Skin of body (tissue), 3 donors: ENCODE data around the gene HOXA4. TPM values are rescaled to one million over a fixed set of nuclear protein-coding genes. Genes with fewer than 3 reads are reported as not detected.

Experiments
- DNase-seq: peaks from one replicate; lab custom pipeline; 2025; lab: John Stamatoyannopoulos, UW
- small RNA-seq: library from RNA; depleted of rRNA; stranded (forward); fragments of <200 nt; gene quantifications from one replicate; pipeline ENCODE3, GENCODE V24; 2014; ENCODE audit warnings: low replicate concordance
- total RNA-seq: library from RNA; depleted of rRNA; stranded (reverse); fragments of >200 nt; gene quantifications from one replicate; pipeline ENCODE4 v1.2.3, GENCODE V29; 2014

Gene HOXA4
- total RNA-seq, 1 donor from 2014 or later = 0.69 TPM

DNA sequence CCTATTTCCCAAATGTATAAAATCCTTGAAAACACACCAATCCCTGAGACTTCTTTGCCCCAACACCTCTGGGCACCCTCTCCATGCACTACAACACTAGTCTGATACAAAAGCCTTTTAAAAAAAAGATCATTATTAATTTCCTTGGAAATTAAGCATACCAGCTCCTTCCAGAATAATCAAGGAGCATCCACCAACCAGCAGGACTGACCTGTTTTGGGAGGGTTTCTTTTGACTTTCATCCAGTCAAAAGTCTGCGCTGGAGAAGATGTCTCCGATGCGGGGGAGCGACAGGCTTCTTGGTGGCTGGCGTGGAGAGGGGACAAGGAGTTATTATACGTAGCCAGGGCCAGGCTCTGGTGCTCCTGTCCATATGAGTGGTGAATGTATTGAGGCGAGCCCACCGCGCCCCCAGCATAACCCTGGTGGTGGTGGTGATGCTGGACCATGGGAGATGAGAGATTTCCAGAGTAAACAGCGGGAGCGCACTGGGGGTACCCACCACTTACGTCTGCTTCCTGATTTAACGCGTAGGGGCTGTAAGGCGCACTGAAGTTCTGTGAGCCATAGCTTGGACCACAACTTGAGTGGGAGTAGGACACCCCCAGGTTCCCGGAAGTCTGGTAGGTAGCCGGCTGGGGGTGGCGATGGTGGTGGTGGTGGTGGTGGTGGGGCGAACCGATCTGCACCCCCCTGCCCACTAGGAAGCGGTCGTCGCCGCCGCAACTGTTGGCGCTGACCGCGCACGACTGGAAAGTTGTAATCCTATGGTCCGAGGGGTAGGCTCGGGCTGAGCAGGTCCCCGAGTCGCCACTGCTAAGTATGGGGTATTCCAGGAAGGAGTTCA is 35.3 kb downstream of the HOXA4 start:
- DNase-seq = no peak

DNA sequence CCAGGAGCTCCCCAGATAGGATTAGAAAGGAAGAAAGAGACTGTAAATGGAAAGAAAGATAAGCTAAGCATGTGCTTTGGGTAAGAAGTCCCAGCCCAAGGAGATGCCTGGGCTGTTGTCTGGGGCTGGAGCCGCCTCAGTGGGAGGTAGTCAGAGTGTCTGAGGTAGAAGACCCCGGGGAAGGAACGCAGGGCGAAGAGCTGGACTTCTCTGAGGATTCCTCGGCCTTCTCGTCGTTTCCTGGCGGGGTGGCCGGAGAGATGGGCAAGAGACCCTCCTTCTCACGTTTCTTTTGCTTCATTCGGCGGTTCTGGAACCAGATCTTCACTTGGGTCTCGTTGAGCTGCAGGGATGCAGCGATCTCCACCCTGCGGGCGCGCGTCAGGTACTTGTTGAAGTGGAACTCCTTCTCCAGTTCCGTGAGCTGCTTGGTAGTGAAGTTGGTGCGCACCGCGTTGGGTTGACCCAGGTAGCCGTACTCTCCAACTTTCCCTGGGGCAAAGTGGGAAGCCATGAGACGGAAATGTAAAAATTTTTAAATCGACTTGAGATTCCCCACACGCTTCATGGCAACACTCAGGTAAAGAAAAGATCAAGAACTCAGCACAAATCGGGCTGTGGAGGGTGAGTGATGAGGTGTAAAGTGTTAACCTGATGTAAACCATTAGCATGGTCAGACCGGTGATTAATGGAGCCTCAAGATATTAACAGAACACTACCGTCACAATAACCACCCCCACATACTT is 36.1 kb downstream of the HOXA4 start:
- DNase-seq = no peak

DNA sequence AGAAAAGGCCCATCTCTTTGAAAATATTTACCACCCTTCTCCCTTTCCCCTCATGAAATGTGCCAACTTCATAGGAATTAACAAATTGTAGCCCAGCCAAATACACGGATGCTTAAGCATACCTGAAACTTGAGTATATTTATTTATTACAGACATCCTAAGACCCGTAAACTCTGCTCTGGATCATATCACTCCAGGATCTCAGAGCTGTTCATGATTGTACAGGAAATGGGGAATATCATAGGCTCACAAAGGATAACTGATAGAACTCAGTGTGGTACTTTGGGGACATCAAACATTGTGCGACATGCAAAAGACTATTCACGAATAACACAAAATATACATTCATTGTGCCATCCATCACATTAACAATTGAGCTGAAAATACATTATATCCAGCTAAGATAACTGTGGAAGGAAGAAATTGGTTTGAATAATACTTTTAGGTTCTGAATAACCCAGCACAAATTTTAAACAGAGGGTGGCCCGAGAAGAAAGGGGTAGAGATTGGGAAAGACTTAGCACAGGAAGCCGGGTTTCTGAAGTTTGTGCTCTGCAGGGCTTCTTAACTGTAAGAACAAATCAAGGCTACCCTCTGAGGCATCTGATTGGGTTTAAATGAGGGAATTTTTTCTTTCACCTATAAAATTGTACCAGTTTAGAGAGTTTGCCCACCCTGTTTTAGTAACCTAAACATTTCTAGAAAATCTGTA is 37.2 kb downstream of the HOXA4 start:
- no peak for DNase-seq

DNA sequence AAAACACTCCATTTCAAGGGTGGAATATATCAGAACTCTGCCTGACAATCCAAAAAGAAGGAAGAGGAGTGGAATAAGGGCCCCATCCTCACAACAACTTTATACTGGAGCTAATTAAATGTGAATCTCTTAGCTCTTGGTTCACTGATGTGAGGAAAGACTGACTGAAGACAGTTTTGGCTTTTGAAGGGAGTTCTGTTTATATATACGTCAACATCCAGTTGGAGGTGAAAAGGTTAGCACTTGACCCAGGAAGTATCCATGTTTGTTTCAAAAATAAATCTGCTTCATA is 37.8 kb downstream of the HOXA4 start:
- no peak for DNase-seq

DNA sequence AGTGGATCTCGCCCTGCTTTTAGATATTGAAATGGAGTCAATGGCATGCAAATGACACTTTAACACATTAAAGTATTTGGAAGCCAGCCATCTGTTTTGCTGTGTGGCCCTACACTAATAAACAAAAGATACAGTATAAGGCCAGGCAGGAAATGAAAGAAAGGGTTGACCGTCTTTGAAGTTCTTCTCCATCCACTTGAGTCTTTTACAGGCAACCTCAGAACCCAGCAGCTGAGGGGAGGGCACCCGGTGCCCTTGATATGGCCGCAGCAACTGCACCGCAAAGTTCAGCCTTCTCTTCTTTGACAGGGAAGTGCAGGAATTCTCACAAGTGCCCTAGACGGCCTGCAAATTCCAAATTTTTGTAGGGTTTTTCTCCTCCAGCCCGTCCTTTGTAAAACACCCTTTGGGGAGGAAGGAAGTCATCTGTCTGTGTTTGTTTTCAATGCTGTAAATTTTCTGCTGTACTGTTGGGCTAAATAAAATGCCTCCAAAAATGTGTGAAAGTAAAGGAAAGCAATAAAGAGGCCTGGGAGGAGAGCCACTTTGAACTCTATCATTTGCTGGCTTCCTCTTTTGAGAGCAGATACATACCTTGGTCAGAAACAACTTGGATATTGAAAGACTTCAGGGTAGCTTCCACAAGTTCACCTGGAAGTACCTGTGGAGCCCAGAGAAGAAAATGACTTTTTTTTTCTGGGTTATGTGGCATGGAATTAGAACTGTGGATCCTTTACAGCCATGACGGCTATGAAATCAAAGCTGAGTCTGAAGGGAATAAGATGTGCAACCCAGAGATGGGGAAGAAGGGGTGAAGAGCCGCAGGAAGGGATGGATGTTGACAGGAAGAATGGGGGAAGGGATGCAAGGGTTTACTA is 38.4 kb downstream of the HOXA4 start:
- DNase-seq = no peak

DNA sequence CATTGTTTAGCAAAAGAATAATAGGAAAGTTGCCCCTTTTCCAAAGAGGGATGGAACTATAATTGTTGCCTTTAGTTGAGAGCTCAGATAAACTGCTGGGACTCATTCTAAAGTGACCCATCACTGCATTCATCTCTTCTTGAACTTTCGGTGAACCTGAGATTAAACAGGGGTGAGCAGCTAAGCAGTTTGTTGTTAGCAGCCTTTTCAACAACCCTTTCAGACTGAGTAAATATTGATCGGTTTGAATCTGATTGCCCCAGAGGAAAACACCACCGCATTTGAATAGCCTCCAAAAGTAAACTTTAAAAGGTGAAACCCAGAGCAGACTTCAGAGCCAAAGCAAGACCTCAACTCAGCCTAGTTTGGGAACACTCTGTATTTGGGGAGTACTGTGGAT is 39.5 kb downstream of the HOXA4 start:
- no peak for DNase-seq

DNA sequence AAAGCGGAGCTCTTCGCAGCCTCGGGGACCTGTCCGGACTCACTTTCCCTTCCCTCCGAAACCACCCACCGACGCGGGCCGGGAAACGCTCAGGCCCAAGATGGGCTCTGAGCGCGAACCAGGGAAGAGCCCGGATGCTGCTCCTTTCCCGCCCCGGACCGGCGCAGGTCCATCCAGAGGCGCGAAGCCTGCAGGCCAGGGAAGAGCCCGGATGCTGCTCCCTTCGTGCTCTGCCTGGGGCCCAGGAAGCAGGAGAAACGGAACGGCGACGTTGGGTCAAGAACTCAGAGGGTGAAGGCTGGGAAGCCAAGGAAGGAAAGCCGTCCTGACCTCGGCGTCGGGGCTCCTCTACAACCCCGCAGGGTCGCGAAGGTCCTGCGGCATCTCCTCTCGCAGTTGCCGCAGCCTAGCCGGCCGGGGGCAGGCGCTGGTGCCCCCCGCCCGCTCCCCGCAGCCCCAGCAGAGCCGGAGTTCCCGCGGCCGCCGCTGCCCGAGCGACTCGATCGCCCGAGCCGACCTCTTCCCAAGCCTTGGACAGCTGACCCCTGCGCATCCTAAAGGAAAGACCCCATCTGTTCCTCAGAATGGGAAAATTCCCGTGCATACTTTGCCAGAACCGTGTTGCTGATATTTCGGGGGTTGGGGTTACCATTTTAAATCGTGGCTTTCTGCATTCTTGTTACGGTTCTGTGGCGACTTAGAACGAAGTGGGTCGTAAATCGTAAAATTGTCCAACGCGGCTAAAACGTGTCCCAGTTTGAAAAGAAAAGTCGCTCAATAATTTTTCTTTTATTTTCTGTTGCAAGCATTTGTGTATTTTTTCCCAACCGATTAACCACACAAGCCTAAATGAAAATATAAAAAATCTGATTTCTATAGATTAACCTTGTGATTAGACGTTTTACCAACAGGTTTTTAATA is 42.3 kb downstream of the HOXA4 start:
- no peak for DNase-seq

DNA sequence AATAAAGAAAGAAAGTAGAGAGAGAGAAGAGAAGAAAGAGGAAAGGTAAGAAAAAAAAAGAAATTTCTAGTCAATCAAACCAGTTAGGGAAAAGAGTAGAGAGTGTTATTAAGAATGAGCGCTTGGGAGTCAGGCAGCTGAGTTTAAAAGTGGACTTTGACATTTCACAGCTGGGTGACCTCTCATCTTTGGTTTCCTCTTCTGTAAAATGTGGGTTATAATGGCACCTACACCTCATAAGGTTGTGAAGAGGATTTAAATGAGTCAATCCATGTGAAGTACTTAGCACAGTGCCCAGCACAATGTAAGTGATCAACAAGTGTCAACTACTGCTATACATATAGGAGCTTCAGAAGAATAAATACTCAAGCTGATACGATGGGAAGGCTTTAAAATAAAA is 46.9 kb downstream of the HOXA4 start:
- DNase-seq = no peak

DNA sequence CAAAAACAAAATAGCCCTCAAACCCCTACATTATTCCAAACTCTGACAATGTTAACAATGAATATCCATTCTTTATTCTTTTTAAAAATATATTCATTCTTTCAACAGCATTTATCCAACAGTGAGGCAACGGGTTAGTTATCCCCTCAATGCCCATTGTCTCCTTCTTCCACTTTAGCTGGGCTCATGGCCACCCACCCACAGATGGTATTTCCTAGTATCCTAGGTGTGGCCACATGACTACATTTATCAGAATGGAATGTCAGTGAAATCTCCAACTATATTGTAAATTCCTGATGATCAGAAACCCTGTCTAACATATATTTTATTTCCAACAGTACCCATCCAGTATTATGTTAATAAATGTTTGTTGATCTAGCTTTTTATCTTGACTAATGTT is 48.4 kb downstream of the HOXA4 start:
- no peak for DNase-seq

DNA sequence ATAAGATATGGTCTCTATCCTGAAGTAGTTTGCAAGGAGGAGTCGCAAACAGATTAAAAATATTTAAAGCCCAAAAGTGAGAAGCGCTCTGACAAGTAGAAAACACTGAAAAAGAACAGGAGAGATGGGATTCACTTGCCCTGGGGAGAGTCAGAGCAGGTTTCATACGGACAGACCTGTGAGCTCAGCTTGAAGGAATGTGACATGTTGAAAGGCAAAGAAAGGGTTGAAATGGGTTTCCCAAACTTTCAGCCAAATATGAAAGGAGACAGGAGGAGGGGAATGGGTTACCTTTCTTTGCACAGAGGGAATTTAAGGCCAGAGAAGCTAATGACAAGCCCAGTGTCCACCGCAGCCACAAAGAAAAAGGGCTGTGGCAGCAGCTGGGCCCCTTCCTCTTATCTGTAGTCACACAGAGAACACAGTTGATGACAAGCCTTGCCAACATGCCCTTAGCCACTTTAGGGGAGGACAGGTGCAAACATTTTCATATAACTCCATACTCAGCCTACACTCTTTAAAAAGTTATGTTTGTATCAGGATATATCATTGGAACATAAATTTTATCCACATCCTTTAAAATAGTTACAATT is 49.6 kb downstream of the HOXA4 start:
- DNase-seq = no peak

DNA sequence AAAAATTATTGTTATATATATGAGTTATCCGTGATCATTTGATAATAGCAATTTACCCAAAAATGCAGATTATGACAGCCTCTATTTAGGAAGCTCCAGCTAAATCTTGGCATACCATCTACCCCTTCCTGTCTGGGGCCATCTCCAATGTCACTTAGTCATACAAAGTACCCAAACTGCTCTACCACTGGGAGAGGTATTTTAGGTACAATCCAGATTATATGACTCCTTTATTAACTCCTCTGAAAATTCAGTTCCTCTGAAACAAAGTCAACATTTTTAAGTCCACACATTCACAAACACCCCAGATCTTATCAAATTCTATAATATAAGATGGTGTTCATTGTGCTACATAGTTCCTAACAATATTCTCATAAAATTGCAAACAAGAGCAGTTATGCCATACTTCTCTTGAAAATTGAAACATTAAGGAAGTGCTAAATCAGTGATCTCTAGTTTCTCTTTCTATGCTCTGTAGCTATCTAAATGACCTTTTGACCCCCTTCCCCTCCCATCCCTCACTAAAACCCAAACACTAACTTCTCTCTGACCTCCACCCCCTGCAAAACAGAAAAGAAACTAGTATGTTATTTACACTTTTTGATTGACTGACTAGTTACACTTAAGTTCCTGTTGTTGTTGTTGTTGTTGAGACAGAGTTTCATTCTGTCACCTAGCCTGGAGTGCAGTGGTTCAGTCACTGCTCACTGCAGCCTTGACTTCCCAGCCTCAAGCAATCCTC is 51.2 kb downstream of the HOXA4 start:
- DNase-seq = no peak

DNA sequence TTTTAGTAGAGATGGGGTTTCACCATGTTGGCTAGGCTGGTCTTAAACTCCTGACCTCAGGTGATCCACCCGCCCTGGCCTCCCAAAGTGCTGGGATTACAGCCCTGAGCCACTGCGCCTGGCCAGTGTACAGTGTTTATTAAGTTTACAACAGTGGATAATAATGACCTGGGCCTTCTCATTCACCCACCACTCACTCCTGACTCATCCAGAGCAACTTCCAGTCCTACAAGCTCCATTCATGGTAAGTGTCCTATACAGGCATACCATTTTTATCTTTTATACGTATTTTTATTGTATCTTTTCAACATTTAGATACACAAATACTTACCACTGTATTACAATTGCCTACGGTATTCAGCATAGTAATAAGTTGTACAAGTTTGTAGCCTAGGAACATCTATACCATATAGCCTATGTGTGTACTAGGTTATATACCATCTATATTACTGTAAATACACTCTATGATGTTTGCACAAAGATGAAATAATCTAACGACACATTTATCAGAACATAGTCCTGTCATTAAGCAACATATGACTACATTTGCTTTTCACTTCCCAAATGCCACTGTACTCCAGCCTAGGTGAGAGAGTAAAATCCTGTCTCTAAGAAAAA is 51.8 kb downstream of the HOXA4 start:
- no peak for DNase-seq

Small RNAs within 50 kb of the gene (small RNA-seq; reads per million reads assigned to genes)
- gene AC004080.5 = not detected
- not detected for gene RF01977

Other genes with a start within 250 kb of the HOXA4 start
- 0.59 TPM for gene HOXA1, start 34.8 kb downstream of the HOXA4 start, total RNA-seq
- gene HOXA2, start 28.1 kb downstream of the HOXA4 start, total RNA-seq = 0.89 TPM
- 4.7 TPM for gene HOXA5, start 12.9 kb upstream of the HOXA4 start, total RNA-seq
- gene HOXA6, start 17.0 kb upstream of the HOXA4 start, total RNA-seq = 3.3 TPM
- 4.9 TPM for gene HOXA3, start 21.8 kb upstream of the HOXA4 start, total RNA-seq
- gene HOXA7, start 25.9 kb upstream of the HOXA4 start, total RNA-seq = 1.5 TPM
- 9.6 TPM for gene HOXA9, start 34.8 kb upstream of the HOXA4 start, total RNA-seq
- 2.8 TPM for gene HOXA10, start 43.6 kb upstream of the HOXA4 start, total RNA-seq
- gene HOXA11, start 54.5 kb upstream of the HOXA4 start, total RNA-seq = 0.20 TPM
- gene HOXA13, start 69.3 kb upstream of the HOXA4 start, total RNA-seq = 1.4 TPM
- gene EVX1, start 112.0 kb upstream of the HOXA4 start, total RNA-seq = not detected